Left ventricle myocardium superior (tissue), 1 donor: ENCODE measurements around the gene CRYBA4. TPM values are rescaled to one million over a fixed set of nuclear protein-coding genes. Genes with fewer than 3 reads are reported as not detected.

ENCODE experiments used
- ATAC-seq: fragments of 200-7000 bp; cut with Tn5 transposase; one replicate; pipeline ENCODE4 v1.9.1; 2020; ENCODE audit warnings: mild to moderate bottlenecking, moderate library complexity
- DNase-seq: peaks from one replicate; pipeline ENCODE4 v3.0.0-alpha.2; 2020
- intact Hi-C: fragments of 100-400 bp; cut with micrococcal nuclease; formaldehyde crosslinking; loops from one replicate; pipeline ENCODE4 v1.11.0; 2022
- total RNA-seq: library from RNA; stranded (reverse); fragmentation: NEBNext Ultra II Directional; extraction: Animal tissue kit (Norgen Biotek cat#: 25700); gene quantifications from one replicate; pipeline ENCODE4 v1.2.1, GENCODE V29; 2021
- donor health status: DM: no; HTN: yes; CAD: no; lungs with severe emphysema.

Gene CRYBA4
- total RNA-seq, 1 donor from 2014 or later, result not detected

GRCh38 chr22:26650722-26651421, 29.1 kb downstream of the CRYBA4 start:
- no peak for ATAC-seq
- DNase-seq, result no peak
- intact Hi-C loops, result no loop called here

- intact Hi-C loops, result no loop called here
- ATAC-seq, result no peak
- no peak for DNase-seq
Observed at GRCh38 chr22:26651815-26652214, 30.1 kb downstream of the CRYBA4 start.

- ATAC-seq (peak; percentile 24), DNase-seq (peak; percentile 34)
- intact Hi-C loops, result no loop called here
Observed at GRCh38 chr22:26656891-26657851, 35.4 kb downstream of the CRYBA4 start, which contains the start of gene MIAT. Gene MIAT (plus strand): TSS chr22:26657588.

GRCh38 chr22:26658161-26658560, 36.4 kb downstream of the CRYBA4 start:
- intact Hi-C loops, result no loop called here
- ATAC-seq, result no peak
- no peak for DNase-seq

- intact Hi-C loops, result no loop called here
- DNase-seq (no peak), ATAC-seq (peak; percentile 50)
Observed at GRCh38 chr22:26658671-26659478, 37.1 kb downstream of the CRYBA4 start.

GRCh38 chr22:26660356-26660755, 38.6 kb downstream of the CRYBA4 start:
- DNase-seq (no peak), ATAC-seq (no peak)
- intact Hi-C loops, result no loop called here

GRCh38 chr22:26660961-26661578, 39.3 kb downstream of the CRYBA4 start:
- no peak for DNase-seq
- ATAC-seq, result no peak
- intact Hi-C loops, result no loop called here

GRCh38 chr22:26662160-26662559, 40.4 kb downstream of the CRYBA4 start:
- intact Hi-C loops, result no loop called here
- ATAC-seq, result no peak
- DNase-seq, result no peak

- DNase-seq, result no peak
- ATAC-seq, result no peak
- intact Hi-C loops, result no loop called here
Observed at GRCh38 chr22:26663374-26663923, 41.7 kb downstream of the CRYBA4 start.

GRCh38 chr22:26665813-26666231, 44.1 kb downstream of the CRYBA4 start:
- DNase-seq (no peak), ATAC-seq (no peak)
- intact Hi-C loops, result no loop called here

GRCh38 chr22:26667140-26667539, 45.4 kb downstream of the CRYBA4 start:
- intact Hi-C loops, result no loop called here
- ATAC-seq (no peak), DNase-seq (no peak)

GRCh38 chr22:26669060-26669481, 47.3 kb downstream of the CRYBA4 start:
- intact Hi-C loops, result no loop called here
- ATAC-seq, result no peak

GRCh38 chr22:26670459-26670858, 48.7 kb downstream of the CRYBA4 start:
- no peak for ATAC-seq
- no peak for DNase-seq
- intact Hi-C loops, result no loop called here

More at GRCh38 chr22:26669060-26669481, 47.3 kb downstream of the CRYBA4 start:
- no peak for DNase-seq

GRCh38 chr22:26671317-26672059, 49.7 kb downstream of the CRYBA4 start:
- ATAC-seq, result no peak
- peak; percentile 45 for DNase-seq
- intact Hi-C loops, result no loop called here

- DNase-seq, result peak; percentile 40
- ATAC-seq, result no peak
- intact Hi-C loops, result no loop called here
Observed at GRCh38 chr22:26672060-26672471, 50.3 kb downstream of the CRYBA4 start.

- intact Hi-C loops, result no loop called here
- DNase-seq, result peak; percentile 92
- ATAC-seq, result peak; percentile 94
Observed at GRCh38 chr22:26672590-26673468, 51.1 kb downstream of the CRYBA4 start.

GRCh38 chr22:26673486-26673885, 51.7 kb downstream of the CRYBA4 start:
- DNase-seq, result no peak
- intact Hi-C loops, result no loop called here
- no peak for ATAC-seq
